ELR (cell line): ENCODE data around the gene RAET1G.
"Not testable (repeated sequence)": the region's sequence is repeated elsewhere in the genome, so short reads cannot be mapped to it uniquely, and the experiment has no call there.

Experiments used
- DNase-seq: peaks from one replicate; pipeline ENCODE4 v3.0.0-alpha.2; 2015; ENCODE audit warnings: low read depth

RAET1G gene

DNA sequence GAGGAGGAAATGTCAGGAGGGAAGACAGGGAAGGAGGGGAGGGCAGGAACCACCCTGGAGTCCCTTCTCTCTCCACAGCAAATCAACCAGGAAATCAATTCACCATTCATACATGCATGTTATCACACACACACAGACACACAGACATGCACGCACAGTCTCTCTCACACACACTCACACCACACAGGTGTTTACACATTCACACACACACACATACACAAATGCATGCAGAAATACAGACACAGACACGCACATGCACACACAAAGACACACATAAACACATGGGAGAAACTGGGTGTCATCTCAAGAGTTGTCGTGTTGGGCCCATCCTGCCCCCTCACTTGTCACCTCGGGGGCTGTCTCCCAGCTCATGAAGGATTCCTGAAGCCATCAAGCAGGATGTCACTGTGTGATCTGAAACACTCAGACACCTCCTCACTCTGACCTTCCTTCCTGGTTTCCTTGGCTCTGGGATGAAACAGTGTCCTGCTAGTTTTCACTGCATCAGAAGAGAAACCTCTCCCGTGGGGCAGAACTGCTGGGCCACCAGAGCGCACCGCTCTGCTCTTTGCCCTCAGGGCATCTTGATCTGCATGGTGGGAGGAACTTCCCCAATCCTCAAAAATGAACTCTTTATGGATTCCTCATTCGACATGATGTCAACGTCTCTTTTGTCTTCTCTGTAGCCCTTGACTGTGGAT, 9.2 kb downstream of the RAET1G start:
- DNase-seq = no peak

GRCh38 chr6:149913085-149913484, 9.8 kb downstream of the RAET1G start:
- DNase-seq = peak; percentile 20

DNA sequence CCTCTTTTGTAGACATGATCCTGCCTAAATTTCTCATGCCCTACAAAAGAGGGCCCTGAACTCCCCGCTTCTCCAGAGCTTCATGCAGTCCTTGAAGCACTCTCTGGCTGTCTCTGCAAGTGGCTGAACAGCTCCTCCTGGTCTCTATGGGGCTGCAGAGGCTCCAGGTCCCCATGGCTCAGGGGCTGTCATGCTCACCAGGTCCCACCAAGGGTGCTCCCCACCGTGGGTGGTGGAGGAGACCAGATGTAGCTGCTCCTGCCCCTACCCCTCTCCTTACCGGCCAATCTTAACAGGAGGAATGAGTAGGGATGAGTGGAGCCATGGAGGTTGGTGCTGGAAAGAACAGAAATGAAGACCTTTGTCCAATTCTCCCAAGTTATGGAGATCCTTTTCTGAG, 10.2 kb downstream of the RAET1G start:
- not testable (repeated sequence) for DNase-seq

- no peak for DNase-seq
Observed at GRCh38 chr6:149910721-149911151, 12.2 kb downstream of the RAET1G start.

DNA sequence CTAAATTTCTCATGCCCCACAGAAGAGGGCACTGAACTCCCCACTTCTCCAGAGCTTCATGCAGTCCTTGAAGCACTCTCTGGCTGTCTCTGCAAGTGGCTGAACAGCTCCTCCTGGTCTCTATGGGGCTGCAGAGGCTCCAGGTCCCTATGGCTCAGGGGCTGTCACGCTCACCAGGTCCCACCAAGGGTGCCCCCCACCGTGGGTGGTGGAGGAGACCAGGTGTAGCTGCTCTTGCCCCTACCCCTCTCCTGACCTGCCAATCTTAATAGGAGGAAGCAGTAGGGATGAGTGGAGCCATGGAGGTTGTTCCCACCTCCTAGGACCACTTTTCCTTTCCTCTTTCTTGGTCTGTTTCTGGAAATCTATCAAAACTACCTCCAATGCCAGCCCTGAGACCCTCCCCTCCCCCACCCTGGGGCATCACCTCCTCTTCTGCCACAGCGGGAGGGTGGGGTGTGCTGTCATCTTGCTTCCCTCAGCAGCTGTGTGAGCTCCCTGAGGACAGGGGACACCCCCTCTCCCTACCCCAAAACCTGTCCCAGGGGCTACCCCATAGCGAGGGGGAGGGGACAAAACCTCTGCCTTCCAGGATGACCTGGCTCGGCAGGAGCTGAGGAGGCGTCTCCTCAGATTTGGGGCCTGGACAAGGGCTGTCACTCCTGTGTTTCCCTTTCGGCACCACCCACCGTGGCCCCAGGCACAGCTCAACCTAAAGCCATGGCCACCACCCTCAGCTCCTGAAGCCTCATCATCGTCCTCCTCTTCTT, 13.0 kb downstream of the RAET1G start:
- no peak for DNase-seq

DNA sequence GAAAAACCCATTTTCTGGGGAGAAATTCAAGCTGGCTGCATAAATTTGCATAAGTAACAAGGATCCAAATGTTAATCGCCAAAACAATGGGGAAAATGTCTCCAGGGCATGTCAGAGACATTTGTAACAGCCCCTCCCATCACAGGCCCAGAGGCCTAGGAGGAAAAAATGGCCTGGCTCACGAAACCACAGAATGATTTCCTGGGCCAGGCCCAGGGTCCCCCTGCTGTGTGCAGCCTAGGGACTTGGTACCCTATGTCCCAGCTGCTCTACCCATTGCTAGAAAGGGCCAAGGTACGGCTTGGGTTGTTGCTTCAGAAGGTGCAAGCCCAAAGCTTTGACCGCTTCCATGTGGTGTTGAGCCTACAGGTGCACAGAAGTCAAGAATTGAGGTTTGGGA, 14.4 kb downstream of the RAET1G start:
- not testable (repeated sequence) for DNase-seq

GRCh38 chr6:149907317-149907716, 15.6 kb downstream of the RAET1G start:
- no peak for DNase-seq

DNA sequence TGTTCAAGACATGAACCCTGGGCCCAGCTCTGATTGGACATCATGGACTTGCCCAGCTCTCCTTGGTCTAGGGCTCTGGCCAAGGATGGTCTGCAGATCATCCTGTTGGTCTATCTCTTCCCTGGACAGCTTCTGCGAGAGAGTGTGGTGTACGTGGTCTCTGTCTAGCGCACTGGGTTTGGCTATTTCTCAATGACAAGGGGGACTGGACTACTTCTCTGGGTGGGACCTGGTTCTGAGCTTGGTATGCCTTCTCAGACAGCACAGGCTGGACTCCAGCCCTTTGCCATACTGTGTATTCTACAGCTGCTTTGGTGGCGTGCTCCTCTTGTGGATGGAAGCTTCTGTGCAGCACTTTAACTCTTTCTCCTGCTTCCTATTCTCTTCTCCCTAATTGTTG, 16.5 kb downstream of the RAET1G start:
- DNase-seq = no peak

GRCh38 chr6:149905911-149906371, 17.0 kb downstream of the RAET1G start:
- no peak for DNase-seq

DNA sequence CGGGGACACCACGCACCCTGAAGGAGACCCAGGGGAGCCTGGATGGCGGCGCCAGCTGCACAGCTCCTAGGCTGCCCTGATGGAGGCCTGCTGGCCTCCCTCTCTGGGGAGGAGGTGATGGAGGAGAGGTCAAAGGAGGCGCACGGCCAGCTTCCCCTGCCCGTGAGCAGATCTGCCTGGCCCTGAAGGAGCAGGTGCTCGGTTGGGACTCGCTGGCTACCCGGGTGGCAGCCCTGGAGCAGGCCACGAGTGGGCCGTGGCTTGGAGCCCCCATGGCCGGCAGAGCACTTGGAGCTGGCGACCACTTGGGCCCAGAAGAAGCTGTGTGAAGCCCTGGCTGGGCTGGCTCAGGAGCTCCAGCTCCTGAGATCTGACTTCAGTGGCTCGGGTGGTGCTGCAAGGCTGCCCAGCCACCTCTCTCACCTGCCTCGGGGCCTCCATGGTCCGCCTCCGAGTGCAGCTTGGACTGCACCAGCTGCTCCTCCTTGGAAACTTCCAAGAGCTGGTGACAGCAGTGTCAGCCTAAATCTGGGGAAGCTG, 17.5 kb downstream of the RAET1G start:
- DNase-seq = no peak

DNA sequence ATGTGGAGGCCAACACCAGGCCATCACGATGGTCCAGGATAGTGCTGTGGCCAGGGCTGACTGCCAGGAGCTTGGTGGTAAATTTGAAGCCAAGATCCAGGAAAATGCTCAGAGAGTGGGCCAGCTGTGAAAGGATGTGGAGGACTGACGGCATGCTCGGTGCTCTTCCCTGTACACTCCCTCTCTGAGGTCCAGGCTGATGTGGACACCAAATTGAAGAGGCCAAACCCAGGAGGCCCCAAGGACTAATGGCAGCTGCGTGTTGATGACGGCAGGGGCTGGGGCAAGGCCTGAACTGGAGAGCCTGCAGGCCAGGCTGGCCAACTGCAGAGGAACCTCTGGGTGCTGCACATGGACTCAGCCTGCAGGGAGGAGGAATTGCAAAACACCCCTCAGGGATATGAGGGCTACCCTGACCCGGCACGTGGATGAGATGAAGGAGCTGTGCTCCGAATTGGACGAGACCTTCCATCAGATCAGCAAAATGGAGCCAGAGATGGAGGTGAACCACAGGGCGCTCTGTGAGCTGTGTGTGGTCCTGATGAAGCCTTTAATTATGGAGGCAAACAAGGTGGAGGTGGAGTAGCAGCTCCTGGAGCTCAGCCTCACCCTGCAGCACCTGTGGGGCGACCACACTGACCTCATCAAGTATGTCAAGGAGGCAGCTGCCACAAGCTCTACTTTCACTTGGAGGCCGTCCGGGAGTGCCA, 18.1 kb downstream of the RAET1G start:
- DNase-seq = no peak

- no peak for DNase-seq
Observed at GRCh38 chr6:149903938-149904611, 18.8 kb downstream of the RAET1G start.

- DNase-seq = no peak
Observed at GRCh38 chr6:149901444-149902140, 21.3 kb downstream of the RAET1G start.

GRCh38 chr6:149900620-149901443, 22.1 kb downstream of the RAET1G start:
- DNase-seq = no peak

- no peak for DNase-seq
Observed at GRCh38 chr6:149899926-149900619, 22.8 kb downstream of the RAET1G start.

- DNase-seq = no peak
Observed at GRCh38 chr6:149899486-149899885, 23.4 kb downstream of the RAET1G start.

DNA sequence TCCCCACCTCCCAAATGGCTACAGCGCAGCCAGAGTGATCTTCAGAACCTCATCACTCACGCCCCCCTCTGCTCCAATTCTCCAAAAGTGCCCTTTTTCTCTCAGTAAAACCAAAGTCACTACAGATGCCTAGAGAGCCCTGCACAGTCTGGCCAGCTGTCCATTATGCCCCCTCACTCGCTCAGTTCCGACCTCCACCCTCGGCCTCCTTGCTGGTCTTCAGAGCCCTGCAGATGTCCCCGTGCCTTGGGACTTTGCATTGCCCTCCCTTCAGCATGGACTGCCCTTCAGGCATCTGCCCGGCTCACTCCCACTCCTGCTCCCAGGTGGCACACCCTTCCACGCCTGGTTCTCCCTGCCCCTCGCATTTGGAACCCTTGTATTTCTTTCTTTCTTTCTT, 24.0 kb downstream of the RAET1G start:
- no peak for DNase-seq

GRCh38 chr6:149897855-149898744, 24.8 kb downstream of the RAET1G start, which contains the start of gene RAET1E:
TSS of gene RAET1E (minus strand) at chr6:149898113. CDS start at chr6:149890901, 7,212 bp downstream.
- DNase-seq = peak; percentile 21
